Measurements from ENCODE around the gene DDX27.

DDX27 gene

DNA sequence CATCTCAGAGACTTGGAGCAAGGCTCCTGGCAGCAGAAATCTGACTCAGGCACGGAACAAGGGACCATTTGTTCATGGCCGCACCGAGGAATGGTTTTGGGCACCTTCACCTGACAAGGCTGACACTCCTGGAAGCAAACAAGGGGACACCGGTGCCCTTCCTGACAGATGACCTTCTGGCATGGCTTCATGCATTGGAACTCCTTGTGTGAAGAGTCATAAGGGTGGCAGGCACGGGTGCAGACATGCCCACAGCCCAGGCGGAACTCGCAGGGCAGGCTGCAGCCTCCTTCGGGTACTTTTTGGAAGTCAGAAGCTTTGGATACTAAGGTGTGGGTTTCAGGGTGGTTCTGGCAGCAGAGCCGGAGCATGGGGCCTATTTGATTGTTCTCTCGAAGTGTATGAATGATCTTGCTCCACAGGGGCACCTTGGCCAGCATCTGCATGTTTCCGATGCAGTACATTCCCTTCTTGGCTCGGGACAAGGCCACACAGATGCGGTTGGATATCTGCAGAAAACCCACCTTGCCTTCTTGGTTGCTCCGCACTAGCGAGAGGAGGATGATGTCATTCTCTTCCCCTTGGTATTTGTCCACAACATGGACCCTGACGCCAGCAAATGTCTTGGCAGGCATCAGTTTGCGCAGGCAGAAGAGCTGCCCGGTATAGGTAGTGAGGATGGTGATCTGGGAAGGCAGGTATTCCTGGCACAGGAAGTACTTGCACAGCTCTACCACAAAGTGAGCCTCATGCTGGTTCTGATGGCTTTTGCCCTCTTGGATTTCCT is 29.9 kb downstream of the DDX27 start:
- no peak for DNase-seq (ENCODE audit: extremely low spot score)
- TF ChIP-seq, protein P1, sequence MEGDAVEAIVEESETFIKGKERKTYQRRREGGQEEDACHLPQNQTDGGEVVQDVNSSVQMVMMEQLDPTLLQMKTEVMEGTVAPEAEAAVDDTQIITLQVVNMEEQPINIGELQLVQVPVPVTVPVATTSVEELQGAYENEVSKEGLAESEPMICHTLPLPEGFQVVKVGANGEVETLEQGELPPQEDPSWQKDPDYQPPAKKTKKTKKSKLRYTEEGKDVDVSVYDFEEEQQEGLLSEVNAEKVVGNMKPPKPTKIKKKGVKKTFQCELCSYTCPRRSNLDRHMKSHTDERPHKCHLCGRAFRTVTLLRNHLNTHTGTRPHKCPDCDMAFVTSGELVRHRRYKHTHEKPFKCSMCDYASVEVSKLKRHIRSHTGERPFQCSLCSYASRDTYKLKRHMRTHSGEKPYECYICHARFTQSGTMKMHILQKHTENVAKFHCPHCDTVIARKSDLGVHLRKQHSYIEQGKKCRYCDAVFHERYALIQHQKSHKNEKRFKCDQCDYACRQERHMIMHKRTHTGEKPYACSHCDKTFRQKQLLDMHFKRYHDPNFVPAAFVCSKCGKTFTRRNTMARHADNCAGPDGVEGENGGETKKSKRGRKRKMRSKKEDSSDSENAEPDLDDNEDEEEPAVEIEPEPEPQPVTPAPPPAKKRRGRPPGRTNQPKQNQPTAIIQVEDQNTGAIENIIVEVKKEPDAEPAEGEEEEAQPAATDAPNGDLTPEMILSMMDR (IDR thresholded peaks at IDR 0.05; ENCODE audit: control extremely low read depth, extremely low read depth, low read depth, missing control alignments) = no peak
- ChIA-PET CTCF (interaction anchor here (0.9 to 1.9 kb wide), 5 partner anchors 9 to 171 kb away, joined by 3 to 5 read pairs (median 3); no protein-coding TSS in a partner anchor), POLR2A (interaction anchor here (0.7 to 1.4 kb wide), 2 partner anchors 11 to 29 kb away, joined by 3 read pairs; partner anchors contain the start of gene ZNFX1)

DNA sequence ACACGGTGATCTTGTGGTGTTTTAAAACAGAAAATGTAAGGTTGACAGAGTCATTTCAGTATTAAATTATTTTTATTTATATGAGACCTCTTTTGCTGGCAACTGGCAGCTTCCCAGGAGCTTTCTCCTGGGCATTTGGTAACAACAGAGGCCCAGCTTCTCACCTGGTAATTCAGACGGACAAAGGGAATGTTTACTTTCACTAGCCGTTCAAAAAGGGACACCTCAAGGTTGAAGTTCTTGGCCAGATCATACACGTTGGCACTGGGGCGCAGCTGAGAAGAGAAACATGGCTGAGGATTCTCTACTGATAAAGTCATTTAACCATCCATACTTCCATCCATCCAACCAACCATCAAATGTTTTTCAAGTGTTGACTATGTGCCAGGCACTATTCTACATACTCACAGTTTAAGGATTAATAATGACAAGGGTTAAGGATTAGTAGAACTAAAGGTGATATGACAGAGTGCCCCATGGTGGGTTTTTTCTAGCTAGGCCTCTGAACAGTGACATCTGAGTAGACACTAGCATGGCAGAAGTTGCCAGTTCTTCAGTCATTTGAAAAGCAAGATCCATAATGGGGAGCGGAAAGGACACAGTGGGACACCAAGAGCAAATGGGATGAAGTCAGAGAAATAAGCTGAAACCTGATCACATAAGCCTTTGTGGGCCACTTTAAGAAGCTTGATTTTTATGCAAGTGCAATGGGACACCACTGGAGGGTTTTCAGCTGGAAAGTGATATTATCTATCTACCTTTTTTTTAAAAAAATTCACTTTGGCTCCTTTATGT is 33.5 kb downstream of the DDX27 start:
- DNase-seq (ENCODE audit: extremely low spot score) = no peak
- ChIA-PET CTCF (interaction anchor here (1.3 to 4.9 kb wide), 5 partner anchors 9 to 72 kb away, joined by 3 to 28 read pairs (median 4); no protein-coding TSS in a partner anchor), POLR2A (interaction anchor here (0.8 to 1.6 kb wide), 4 partner anchors 8 to 15 kb away, joined by 3 to 7 read pairs (median 4); no protein-coding TSS in a partner anchor)
- TF ChIP-seq, protein P1 (IDR thresholded peaks at IDR 0.05; ENCODE audit: control extremely low read depth, extremely low read depth, low read depth, missing control alignments) = no peak

DNA sequence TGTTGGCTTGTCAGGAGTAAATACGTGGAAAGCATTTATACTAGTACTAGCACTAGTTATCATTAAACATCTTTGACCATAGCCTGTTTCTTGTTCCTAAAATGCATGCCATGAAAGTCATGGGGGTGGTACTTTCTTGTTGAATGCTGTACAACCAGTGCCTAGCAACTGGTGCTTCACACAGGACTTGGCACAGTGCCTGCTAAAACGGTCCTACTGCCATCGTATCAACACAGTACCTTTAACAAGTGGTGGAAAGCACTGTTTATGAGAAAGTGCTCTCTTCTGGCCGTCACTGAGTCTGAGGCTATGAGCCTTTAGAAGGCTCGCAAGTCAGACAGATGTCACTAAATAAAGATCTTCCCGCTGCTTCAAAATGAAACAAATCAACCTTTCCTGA is 37.0 kb downstream of the DDX27 start:
- POLR2A ChIA-PET = no interaction called here
- TF ChIP-seq, protein P1 (IDR thresholded peaks at IDR 0.05; ENCODE audit: control extremely low read depth, extremely low read depth, low read depth, missing control alignments) = no peak
- CTCF ChIA-PET = interaction anchor here (1.2 to 4.9 kb wide), 2 partner anchors 9 to 12 kb away, joined by 6 to 28 read pairs; no protein-coding TSS in a partner anchor
- no peak for DNase-seq (ENCODE audit: extremely low spot score)

DNA sequence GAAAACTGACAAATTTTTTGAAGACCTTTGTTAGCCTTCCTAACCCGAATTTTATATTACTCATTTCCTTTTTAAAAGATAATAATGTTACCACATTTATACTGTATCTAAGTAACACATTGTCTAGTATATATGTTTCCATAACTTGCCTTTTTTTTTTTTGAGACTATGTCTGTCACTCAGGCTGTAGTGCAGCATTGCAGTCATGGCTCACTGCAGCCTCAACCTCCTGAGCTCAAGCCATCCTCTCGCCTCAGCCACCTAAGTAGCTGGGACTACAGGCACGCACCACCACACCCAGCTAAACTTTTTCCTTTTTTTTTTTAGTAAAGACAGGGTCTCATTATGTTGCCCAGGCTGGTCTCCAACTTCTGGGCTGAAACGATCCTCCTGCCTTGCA is 40.1 kb downstream of the DDX27 start:
- DNase-seq (ENCODE audit: extremely low spot score) = no peak
- TF ChIP-seq, protein P1 (IDR thresholded peaks at IDR 0.05; ENCODE audit: control extremely low read depth, extremely low read depth, low read depth, missing control alignments) = no peak
- CTCF ChIA-PET = interaction anchor here (2.5 kb wide), 1 partner anchor 13 kb away, joined by 10 read pairs; no protein-coding TSS in a partner anchor
- POLR2A ChIA-PET = no interaction called here

DNA sequence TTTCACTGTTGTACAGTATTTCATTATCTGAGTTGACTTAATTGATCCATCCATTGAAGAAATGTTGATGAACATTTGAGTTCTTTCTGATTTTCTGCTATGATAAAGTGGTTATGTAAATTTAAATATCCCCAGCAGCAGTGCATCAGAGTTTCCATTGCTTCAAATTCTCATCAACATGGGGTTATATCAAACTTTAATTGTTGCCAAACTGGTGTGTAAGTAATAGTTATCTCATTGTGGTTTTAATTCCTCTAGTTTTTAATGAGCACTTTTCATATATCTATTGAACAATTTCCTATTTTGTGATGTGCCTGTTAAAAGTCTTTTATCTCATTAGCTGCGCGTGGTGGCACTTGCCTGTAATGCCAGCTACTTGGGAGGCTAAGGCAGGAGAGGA is 40.6 kb downstream of the DDX27 start:
- DNase-seq (ENCODE audit: extremely low spot score) = no peak
- POLR2A ChIA-PET = no interaction called here
- TF ChIP-seq, protein P1 (IDR thresholded peaks at IDR 0.05; ENCODE audit: control extremely low read depth, extremely low read depth, low read depth, missing control alignments) = no peak
- CTCF ChIA-PET = interaction anchor here (2.5 kb wide), 1 partner anchor 13 kb away, joined by 10 read pairs; no protein-coding TSS in a partner anchor

DNA sequence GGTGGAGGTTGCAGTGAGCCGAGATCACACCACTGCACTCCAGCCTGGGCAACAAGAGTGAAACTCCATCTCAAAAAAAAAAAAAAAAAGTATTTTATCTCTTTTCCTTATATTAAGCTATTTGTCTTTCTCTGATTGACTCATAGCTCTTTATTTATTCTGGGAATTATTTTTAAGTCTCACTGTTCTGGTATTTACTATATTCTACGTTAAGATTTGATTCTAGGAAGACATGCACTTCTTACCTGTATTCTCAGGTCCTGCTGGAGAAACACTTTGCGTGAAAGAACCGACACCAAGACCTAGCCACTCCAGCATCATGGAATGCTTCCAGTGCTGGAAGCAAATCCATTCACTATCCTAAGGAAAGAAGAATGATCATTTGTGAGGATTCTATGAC is 41.0 kb downstream of the DDX27 start:
- ChIA-PET POLR2A (interaction anchor here (0.9 kb wide), 1 partner anchor 10 kb away, joined by 3 read pairs; no protein-coding TSS in a partner anchor), CTCF (interaction anchor here (2.5 kb wide), 1 partner anchor 14 kb away, joined by 10 read pairs; no protein-coding TSS in a partner anchor)
- TF ChIP-seq, protein P1 (IDR thresholded peaks at IDR 0.05; ENCODE audit: control extremely low read depth, extremely low read depth, low read depth, missing control alignments) = no peak
- no peak for DNase-seq (ENCODE audit: extremely low spot score)

All from GM10248 (cell line).